C4-2B (cell line): ENCODE results near the gene RASGEF1B.

ENCODE experiments used
- CTCF ChIP-seq: fragments of 450-650 bp; conservative IDR thresholded peaks from 2 replicates; pipeline ENCODE4 v1.5.1; 2017; ENCODE audit warnings: mild to moderate bottlenecking
- ZFX ChIP-seq: fragments of 450-650 bp; IDR thresholded peaks from 2 replicates; pipeline ENCODE4 v1.6.1; 2017

- TF ChIP-seq CTCF, result no peak
- no peak for TF ChIP-seq ZFX
Observed at GRCh38 chr4:81460834-81461233, 10.9 kb downstream of the RASGEF1B start.
